Measurements from ENCODE around the gene HOXA11. TPM values are rescaled to one million over a fixed set of nuclear protein-coding genes. Genes with fewer than 3 reads are reported as not detected.

The HOXA11 gene
- total RNA-seq, 1 experiment from 2014 or later, result not detected

DNA sequence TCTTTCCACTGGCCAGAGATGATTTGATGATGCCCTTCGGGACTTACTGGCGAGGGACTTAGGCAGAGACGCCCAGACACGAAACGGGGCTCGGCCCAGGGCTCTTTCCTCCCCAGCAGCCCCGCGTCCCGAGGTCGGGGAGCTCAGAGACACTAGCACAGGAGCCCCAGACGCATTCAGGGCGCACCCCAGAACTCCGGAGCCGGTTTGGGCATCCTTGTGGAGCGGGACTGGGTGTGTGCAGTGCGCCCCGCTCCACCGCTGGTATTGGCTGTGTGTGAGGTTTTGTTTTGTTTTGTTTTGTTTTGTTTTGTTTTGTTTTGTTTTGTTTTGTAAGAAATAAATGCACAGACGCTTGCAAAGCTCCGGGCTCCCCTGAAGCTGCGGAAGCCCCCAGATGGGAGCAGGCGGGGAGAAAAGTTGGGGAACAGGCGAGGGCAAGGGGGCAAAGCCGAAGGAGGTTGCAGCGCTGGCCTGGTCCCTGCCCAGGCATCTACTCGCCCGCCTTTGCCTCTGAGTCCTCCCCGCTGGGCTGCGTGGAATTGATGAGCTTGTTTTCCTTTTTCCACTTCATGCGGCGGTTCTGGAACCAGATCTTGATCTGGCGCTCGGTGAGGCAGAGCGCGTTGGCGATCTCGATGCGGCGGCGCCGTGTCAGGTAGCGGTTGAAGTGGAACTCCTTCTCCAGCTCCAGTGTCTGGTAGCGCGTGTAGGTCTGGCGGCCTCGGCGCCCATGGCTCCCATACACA, 39.7 kb downstream of the HOXA11 start:
- Mint-ChIP-seq H3K4me3 (0 out of 2 replicates have a peak overlapping the region, but pooled peaks have one; percentile 20), H3K27ac (no peak overlapping the region), H3K9me3 (no peaks in the 10 kb centered on the region), H3K27me3 (ENCODE audit: low read depth) (peaks cover 100% of the 10 kb centered on the region), H3K36me3 (no peaks in the 10 kb centered on the region), H3K4me1 (peaks cover 24% of the 10 kb centered on the region)
- no peak for ATAC-seq
- POLR2A ChIA-PET, result no interaction called here
- no peak for TF ChIP-seq ZNF317 (CRISPR knock-in tag; IDR thresholded peaks at IDR 0.05; ENCODE audit: borderline replicate concordance, low read depth)
- TF ChIP-seq SMAD4 (CRISPR knock-in tag; IDR thresholded peaks at IDR 0.05), result no peak
- no peak for TF ChIP-seq ZBTB21 (CRISPR knock-in tag; IDR thresholded peaks at IDR 0.05; ENCODE audit: borderline replicate concordance)
- TF ChIP-seq, protein P1, sequence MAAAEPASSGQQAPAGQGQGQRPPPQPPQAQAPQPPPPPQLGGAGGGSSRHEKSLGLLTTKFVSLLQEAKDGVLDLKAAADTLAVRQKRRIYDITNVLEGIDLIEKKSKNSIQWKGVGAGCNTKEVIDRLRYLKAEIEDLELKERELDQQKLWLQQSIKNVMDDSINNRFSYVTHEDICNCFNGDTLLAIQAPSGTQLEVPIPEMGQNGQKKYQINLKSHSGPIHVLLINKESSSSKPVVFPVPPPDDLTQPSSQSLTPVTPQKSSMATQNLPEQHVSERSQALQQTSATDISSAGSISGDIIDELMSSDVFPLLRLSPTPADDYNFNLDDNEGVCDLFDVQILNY (CRISPR knock-in tag; IDR thresholded peaks at IDR 0.05), result no peak
- TF ChIP-seq, protein P2, sequence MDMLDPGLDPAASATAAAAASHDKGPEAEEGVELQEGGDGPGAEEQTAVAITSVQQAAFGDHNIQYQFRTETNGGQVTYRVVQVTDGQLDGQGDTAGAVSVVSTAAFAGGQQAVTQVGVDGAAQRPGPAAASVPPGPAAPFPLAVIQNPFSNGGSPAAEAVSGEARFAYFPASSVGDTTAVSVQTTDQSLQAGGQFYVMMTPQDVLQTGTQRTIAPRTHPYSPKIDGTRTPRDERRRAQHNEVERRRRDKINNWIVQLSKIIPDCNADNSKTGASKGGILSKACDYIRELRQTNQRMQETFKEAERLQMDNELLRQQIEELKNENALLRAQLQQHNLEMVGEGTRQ (CRISPR knock-in tag; IDR thresholded peaks at IDR 0.05), result no peak
- TF ChIP-seq ZNF121 (CRISPR knock-in tag; IDR thresholded peaks at IDR 0.05), result no peak
- TF ChIP-seq NR2C2 (CRISPR knock-in tag; IDR thresholded peaks at IDR 0.05), result no peak
- TF ChIP-seq SOX15 (CRISPR knock-in tag; IDR thresholded peaks at IDR 0.05), result no peak
- TF ChIP-seq NR1H2 (CRISPR knock-in tag; IDR thresholded peaks at IDR 0.05), result no peak
- TF ChIP-seq, protein P3, sequence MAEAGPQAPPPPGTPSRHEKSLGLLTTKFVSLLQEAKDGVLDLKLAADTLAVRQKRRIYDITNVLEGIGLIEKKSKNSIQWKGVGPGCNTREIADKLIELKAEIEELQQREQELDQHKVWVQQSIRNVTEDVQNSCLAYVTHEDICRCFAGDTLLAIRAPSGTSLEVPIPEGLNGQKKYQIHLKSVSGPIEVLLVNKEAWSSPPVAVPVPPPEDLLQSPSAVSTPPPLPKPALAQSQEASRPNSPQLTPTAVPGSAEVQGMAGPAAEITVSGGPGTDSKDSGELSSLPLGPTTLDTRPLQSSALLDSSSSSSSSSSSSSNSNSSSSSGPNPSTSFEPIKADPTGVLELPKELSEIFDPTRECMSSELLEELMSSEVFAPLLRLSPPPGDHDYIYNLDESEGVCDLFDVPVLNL (CRISPR knock-in tag; IDR thresholded peaks at IDR 0.05; ENCODE audit: borderline replicate concordance, low read depth), result no peak
- TF ChIP-seq FOXJ3 (CRISPR knock-in tag; IDR thresholded peaks at IDR 0.05; ENCODE audit: borderline replicate concordance), result no peak
- CTCF ChIA-PET, result interaction anchor here (1.2 to 2.5 kb wide), 7 partner anchors 14 to 768 kb away, joined by 3 to 7 read pairs (median 5); no protein-coding TSS in a partner anchor
- DNase-seq (ENCODE audit: low spot score), result peak; percentile 20

DNA sequence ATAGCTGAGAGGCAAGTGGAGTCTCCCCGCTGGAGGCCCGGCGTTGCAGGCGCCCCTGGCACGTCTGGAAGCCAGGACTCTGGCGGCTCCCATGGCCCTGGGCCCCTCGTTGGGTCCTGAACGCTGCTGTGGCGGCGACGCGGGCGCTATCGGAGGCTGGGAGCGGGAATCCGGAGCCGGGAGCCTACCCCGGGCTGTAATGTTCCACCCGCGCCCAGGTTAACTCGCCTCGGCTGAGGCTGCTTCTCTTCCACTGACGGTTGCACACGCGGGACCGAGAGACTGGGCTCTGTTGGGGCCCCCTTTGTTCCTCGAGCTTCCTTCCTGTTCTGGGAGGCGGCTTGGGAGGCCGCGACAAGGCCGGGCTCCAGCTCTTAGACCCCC, 40.3 kb downstream of the HOXA11 start:
- ATAC-seq, result no peak
- Mint-ChIP-seq H3K4me3 (0 out of 2 replicates have a peak overlapping the region, but pooled peaks have one; percentile 20), H3K4me1 (peaks cover 24% of the 10 kb centered on the region), H3K27ac (no peak overlapping the region), H3K27me3 (ENCODE audit: low read depth) (peaks cover 100% of the 10 kb centered on the region), H3K36me3 (no peaks in the 10 kb centered on the region), H3K9me3 (no peaks in the 10 kb centered on the region)
- ChIA-PET POLR2A (no interaction called here), CTCF (interaction anchor here (1.2 to 2.5 kb wide), 11 partner anchors 11 to 768 kb away, joined by 3 to 9 read pairs (median 5); partner anchors contain the start of gene HOXA11)
- 0 out of 2 replicates have a peak, but pooled peaks have one; percentile 13 for TF ChIP-seq ZNF263 (CRISPR knock-in tag; IDR thresholded peaks at IDR 0.05; ENCODE audit: low read depth)
- TF ChIP-seq, protein P2 (CRISPR knock-in tag; IDR thresholded peaks at IDR 0.05), result no peak
- no peak for TF ChIP-seq PRRX2 (CRISPR knock-in tag; IDR thresholded peaks at IDR 0.05)
- no peak for TF ChIP-seq CTCF (IDR thresholded peaks at IDR 0.05)
- TF ChIP-seq NFYB (CRISPR knock-in tag; conservative IDR thresholded peaks at IDR 0.05; ENCODE audit: low read depth), result no peak
- peak; percentile 38 for DNase-seq (ENCODE audit: low spot score)

Data from WTC11 (cell line).